Measurements from ENCODE around the gene ADRA1B. TPM values are rescaled to one million over a fixed set of nuclear protein-coding genes. Genes with fewer than 3 reads are reported as not detected.

The ADRA1B gene
- total and polyA plus RNA-seq, 2 donors (not counting 3 experiments of a cell fraction or from before 2014, with no cell fraction given): 0.77 TPM; not detected in 1

DNA sequence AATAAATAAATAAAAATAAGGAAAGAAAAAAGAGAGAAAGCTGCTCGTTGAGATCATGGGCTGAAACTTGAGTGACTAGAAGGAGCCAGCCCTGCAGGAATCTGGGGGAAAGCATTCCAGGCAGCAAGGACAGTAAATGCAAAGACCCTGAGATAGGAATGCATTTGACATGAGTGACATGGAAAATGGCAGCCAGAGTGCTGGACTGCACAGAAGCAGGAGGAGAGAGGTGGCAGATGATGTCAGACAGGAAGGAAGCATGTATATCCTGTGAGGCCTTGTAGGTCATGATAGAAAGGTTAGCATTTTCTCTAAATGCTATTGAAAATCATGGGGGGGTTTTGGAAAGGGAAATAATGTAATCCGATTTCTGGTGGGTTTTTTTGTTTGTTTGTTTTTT lies 29.1 kb downstream of the ADRA1B start:
- H2AFZ ChIP-seq (ENCODE audit: low read depth, low read length): no peak overlapping the region
- H3K36me3 ChIP-seq (ENCODE audit: control insufficient read depth in 2 of 2, extremely low read depth in 1 of 2, insufficient read depth in 2 of 2, low read length in 2 of 2): no peaks in the 10 kb centered on the region
- H3K79me2 ChIP-seq (ENCODE audit: control insufficient read depth, insufficient read depth, low read length): no peaks in the 10 kb centered on the region
- H3K4me1 ChIP-seq (ENCODE audit: control insufficient read depth, extremely low read depth, insufficient read depth, low read length): peaks cover 4% of the 10 kb centered on the region
- no peak overlapping the region for H3K9ac ChIP-seq (replicated peaks; ENCODE audit: extremely low read depth, insufficient read depth, low read length)
- FAIRE-seq (no peak), DNase-seq (ENCODE audit: low read depth, low spot score) (no peak)
- ChIA-PET POLR2A (no interaction called here), CTCF (no interaction called here)
- H3K27me3 ChIP-seq (ENCODE audit: control insufficient read depth in 2 of 2, insufficient read depth in 2 of 2, low read length in 2 of 2): peaks cover 0 to 1% of the 10 kb centered on the region in 2 experiments
- intact Hi-C loops (cut with micrococcal nuclease) (no loop called here), dilution Hi-C loops (cut with MboI; ENCODE audit: extremely low pct_ligation_motif_present, low sequenced_read_pairs) (no loop called here)
- H3K4me2 ChIP-seq (ENCODE audit: insufficient read depth, low read length): no peak overlapping the region
- H3K9me3 ChIP-seq (replicated peaks; ENCODE audit: control insufficient read depth, insufficient read depth, low read length): no peaks in the 10 kb centered on the region
- BruUV-seq (replicated peaks): no TSS peak
- no peaks in the 10 kb centered on the region for H4K20me1 ChIP-seq (replicated peaks; ENCODE audit: control insufficient read depth, extremely low read depth, insufficient read depth, low read length)
- no peaks in the 10 kb centered on the region for H3K9me1 ChIP-seq (replicated peaks; ENCODE audit: control insufficient read depth, extremely low read depth, insufficient read depth, low read length)
- no peak overlapping the region for H3K27ac ChIP-seq (ENCODE audit: insufficient read depth, low read depth, low read length)
- no peak for TF ChIP-seq JUN (IDR thresholded peaks at IDR 0.05; ENCODE audit: borderline replicate concordance, insufficient read depth, insufficient read length, low read depth)
- TF ChIP-seq, protein P1, sequence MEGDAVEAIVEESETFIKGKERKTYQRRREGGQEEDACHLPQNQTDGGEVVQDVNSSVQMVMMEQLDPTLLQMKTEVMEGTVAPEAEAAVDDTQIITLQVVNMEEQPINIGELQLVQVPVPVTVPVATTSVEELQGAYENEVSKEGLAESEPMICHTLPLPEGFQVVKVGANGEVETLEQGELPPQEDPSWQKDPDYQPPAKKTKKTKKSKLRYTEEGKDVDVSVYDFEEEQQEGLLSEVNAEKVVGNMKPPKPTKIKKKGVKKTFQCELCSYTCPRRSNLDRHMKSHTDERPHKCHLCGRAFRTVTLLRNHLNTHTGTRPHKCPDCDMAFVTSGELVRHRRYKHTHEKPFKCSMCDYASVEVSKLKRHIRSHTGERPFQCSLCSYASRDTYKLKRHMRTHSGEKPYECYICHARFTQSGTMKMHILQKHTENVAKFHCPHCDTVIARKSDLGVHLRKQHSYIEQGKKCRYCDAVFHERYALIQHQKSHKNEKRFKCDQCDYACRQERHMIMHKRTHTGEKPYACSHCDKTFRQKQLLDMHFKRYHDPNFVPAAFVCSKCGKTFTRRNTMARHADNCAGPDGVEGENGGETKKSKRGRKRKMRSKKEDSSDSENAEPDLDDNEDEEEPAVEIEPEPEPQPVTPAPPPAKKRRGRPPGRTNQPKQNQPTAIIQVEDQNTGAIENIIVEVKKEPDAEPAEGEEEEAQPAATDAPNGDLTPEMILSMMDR (IDR thresholded peaks at IDR 0.05; ENCODE audit: extremely low read depth in 1 of 2, insufficient read depth in 1 of 2, low read depth in 1 of 2, low read length in 2 of 2): no peak
- no peak for TF ChIP-seq POLR2AphosphoS5 (IDR thresholded peaks at IDR 0.05; ENCODE audit: insufficient read depth, low read depth, low read length)
- no peak for TF ChIP-seq FOS (IDR thresholded peaks at IDR 0.05; ENCODE audit: borderline replicate concordance, insufficient read depth, low read length)
- no peak for TF ChIP-seq POLR2A (IDR thresholded peaks at IDR 0.05; ENCODE audit: low read depth, low read length)
- TF ChIP-seq, protein P2, sequence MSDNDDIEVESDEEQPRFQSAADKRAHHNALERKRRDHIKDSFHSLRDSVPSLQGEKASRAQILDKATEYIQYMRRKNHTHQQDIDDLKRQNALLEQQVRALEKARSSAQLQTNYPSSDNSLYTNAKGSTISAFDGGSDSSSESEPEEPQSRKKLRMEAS (IDR thresholded peaks at IDR 0.05; ENCODE audit: insufficient read depth, insufficient read length): no peak
- no peak for TF ChIP-seq GATA2 (IDR thresholded peaks at IDR 0.05; ENCODE audit: insufficient read depth, insufficient read length, low read depth, low read length)
- TF ChIP-seq EZH2 (IDR thresholded peaks at IDR 0.05; ENCODE audit: borderline replicate concordance, low read depth, low read length, severe bottlenecking): no peak
- no peak for TF ChIP-seq MYC (IDR thresholded peaks at IDR 0.05; ENCODE audit: low read depth, low read length)
- H3K4me3 ChIP-seq (replicated peaks in 1 of 3; ENCODE audit: insufficient read depth in 1 of 3, low read depth in 1 of 3, low read length in 3 of 3): no peak overlapping the region
